ENCODE results near the gene OR8H3. TPM values are rescaled to one million over a fixed set of nuclear protein-coding genes. Genes with fewer than 3 reads are reported as not detected.

Gene OR8H3
- total and polyA plus RNA-seq, 4 donors, result not detected

- DNase-seq (no peak), ATAC-seq (ENCODE audit: low FRiP score) (no peak)
- H3K27me3 ChIP-seq (ENCODE audit: control insufficient read depth in 1 of 2, insufficient read depth in 2 of 2, low read length in 1 of 2), result no peaks in the 10 kb centered on the region
- no peak overlapping the region for H3K4me3 ChIP-seq (ENCODE audit: low read length in 2 of 2)
- no peaks in the 10 kb centered on the region for H3K4me1 ChIP-seq (ENCODE audit: control insufficient read depth in 1 of 2, insufficient read depth in 2 of 2, low read length in 2 of 2)
- H3K36me3 ChIP-seq (ENCODE audit: control insufficient read depth in 1 of 2, insufficient read depth in 2 of 2, low read length in 1 of 2), result no peaks in the 10 kb centered on the region
- no peak overlapping the region for H3K27ac ChIP-seq (ENCODE audit: low read depth in 1 of 2, low read length in 2 of 2)
- intact Hi-C loops (cut with DNase I), result no loop called here
- H3K9me3 ChIP-seq (ENCODE audit: control insufficient read depth, low read length), result no peaks in the 10 kb centered on the region
- WGBS, 2 donors, result 28 to 46% methylated on average over 3 of the region's 3 CpGs
These were observed 41.6 kb downstream of the OR8H3 start for GRCh38 chr11:56163804-56164203.

- H3K27me3 ChIP-seq (ENCODE audit: control insufficient read depth in 1 of 2, insufficient read depth in 2 of 2, low read length in 1 of 2), result no peaks in the 10 kb centered on the region
- 56% methylated on average over 3 of the region's 3 CpGs for WGBS, 2 donors
- intact Hi-C loops (cut with DNase I), result no loop called here
- no peaks in the 10 kb centered on the region for H3K36me3 ChIP-seq (ENCODE audit: control insufficient read depth in 1 of 2, insufficient read depth in 2 of 2, low read length in 1 of 2)
- no peak for DNase-seq
- no peak for ATAC-seq (ENCODE audit: low FRiP score)
- H3K4me1 ChIP-seq (ENCODE audit: control insufficient read depth in 1 of 2, insufficient read depth in 2 of 2, low read length in 2 of 2), result no peaks in the 10 kb centered on the region
- H3K4me3 ChIP-seq (ENCODE audit: low read length in 2 of 2), result no peak overlapping the region
- H3K27ac ChIP-seq (ENCODE audit: low read depth in 1 of 2, low read length in 2 of 2), result no peak overlapping the region
- no peaks in the 10 kb centered on the region for H3K9me3 ChIP-seq (ENCODE audit: control insufficient read depth, low read length)
These were observed 50.2 kb downstream of the OR8H3 start for GRCh38 chr11:56172256-56172830.

Other genes starting within 250 kb of the OR8H3 start
- gene TRIM51, start 239.1 kb upstream of the OR8H3 start, total RNA-seq, result not detected
- gene TRIM51, start 239.1 kb upstream of the OR8H3 start, polyA plus RNA-seq, result not detected
- not detected for gene OR5W2, start 207.8 kb upstream of the OR8H3 start, total RNA-seq
- not detected for gene OR5W2, start 207.8 kb upstream of the OR8H3 start, polyA plus RNA-seq
- gene OR5I1, start 186.0 kb upstream of the OR8H3 start, total RNA-seq, result not detected
- not detected for gene OR5I1, start 186.0 kb upstream of the OR8H3 start, polyA plus RNA-seq
- not detected for gene OR10AG1, start 152.4 kb upstream of the OR8H3 start, total RNA-seq
- not detected for gene OR10AG1, start 152.4 kb upstream of the OR8H3 start, polyA plus RNA-seq
- gene OR5F1, start 127.7 kb upstream of the OR8H3 start, total RNA-seq, result not detected
- not detected for gene OR5F1, start 127.7 kb upstream of the OR8H3 start, polyA plus RNA-seq
- gene OR5AS1, start 94.7 kb upstream of the OR8H3 start, total RNA-seq, result not detected
- under 1 TPM in 1 of 2 donors, not detected in 1; under 0.01 TPM for gene OR5AS1, start 94.7 kb upstream of the OR8H3 start, polyA plus RNA-seq
- not detected for gene OR8I2, start 29.1 kb upstream of the OR8H3 start, total RNA-seq
- gene OR8I2, start 29.1 kb upstream of the OR8H3 start, polyA plus RNA-seq, result not detected
- not detected for gene OR8H2, start 18.7 kb upstream of the OR8H3 start, total RNA-seq
- not detected for gene OR8H2, start 18.7 kb upstream of the OR8H3 start, polyA plus RNA-seq
- gene OR8J3, start 17.8 kb downstream of the OR8H3 start, total RNA-seq, result not detected
- not detected for gene OR8J3, start 17.8 kb downstream of the OR8H3 start, polyA plus RNA-seq
- gene OR8K5, start 37.9 kb downstream of the OR8H3 start, total RNA-seq, result not detected
- not detected for gene OR8K5, start 37.9 kb downstream of the OR8H3 start, polyA plus RNA-seq
- not detected for gene OR5J2, start 54.2 kb downstream of the OR8H3 start, total RNA-seq
- gene OR5J2, start 54.2 kb downstream of the OR8H3 start, polyA plus RNA-seq, result not detected
- gene OR5T2, start 111.9 kb downstream of the OR8H3 start, total RNA-seq, result not detected
- not detected for gene OR5T2, start 111.9 kb downstream of the OR8H3 start, polyA plus RNA-seq
- gene OR5T3, start 129.9 kb downstream of the OR8H3 start, total RNA-seq, result not detected
- gene OR5T3, start 129.9 kb downstream of the OR8H3 start, polyA plus RNA-seq, result not detected
- gene OR5T1, start 151.8 kb downstream of the OR8H3 start, total RNA-seq, result not detected
- not detected for gene OR5T1, start 151.8 kb downstream of the OR8H3 start, polyA plus RNA-seq
- not detected for gene OR8H1, start 169.9 kb downstream of the OR8H3 start, total RNA-seq
- under 1 TPM in 1 of 2 donors, not detected in 1; 0.50 TPM for gene OR8H1, start 169.9 kb downstream of the OR8H3 start, polyA plus RNA-seq
- not detected for gene OR8K3, start 192.8 kb downstream of the OR8H3 start, total RNA-seq
- gene OR8K3, start 192.8 kb downstream of the OR8H3 start, polyA plus RNA-seq, result not detected
- gene OR8K1, start 223.7 kb downstream of the OR8H3 start, total RNA-seq, result not detected
- gene OR8K1, start 223.7 kb downstream of the OR8H3 start, polyA plus RNA-seq, result not detected
- not detected for gene OR8J1, start 231.9 kb downstream of the OR8H3 start, total RNA-seq
- gene OR8J1, start 231.9 kb downstream of the OR8H3 start, polyA plus RNA-seq, result not detected